Measurements from ENCODE around the gene PLEKHJ1. TPM values are rescaled to one million over a fixed set of nuclear protein-coding genes. Genes with fewer than 3 reads are reported as not detected.
A peak's percentile ranks its signal among the peaks of the same experiment; 100 is the strongest.

The PLEKHJ1 gene
- total and polyA plus RNA-seq, 2 donors = 62.0 to 97.7 TPM

DNA sequence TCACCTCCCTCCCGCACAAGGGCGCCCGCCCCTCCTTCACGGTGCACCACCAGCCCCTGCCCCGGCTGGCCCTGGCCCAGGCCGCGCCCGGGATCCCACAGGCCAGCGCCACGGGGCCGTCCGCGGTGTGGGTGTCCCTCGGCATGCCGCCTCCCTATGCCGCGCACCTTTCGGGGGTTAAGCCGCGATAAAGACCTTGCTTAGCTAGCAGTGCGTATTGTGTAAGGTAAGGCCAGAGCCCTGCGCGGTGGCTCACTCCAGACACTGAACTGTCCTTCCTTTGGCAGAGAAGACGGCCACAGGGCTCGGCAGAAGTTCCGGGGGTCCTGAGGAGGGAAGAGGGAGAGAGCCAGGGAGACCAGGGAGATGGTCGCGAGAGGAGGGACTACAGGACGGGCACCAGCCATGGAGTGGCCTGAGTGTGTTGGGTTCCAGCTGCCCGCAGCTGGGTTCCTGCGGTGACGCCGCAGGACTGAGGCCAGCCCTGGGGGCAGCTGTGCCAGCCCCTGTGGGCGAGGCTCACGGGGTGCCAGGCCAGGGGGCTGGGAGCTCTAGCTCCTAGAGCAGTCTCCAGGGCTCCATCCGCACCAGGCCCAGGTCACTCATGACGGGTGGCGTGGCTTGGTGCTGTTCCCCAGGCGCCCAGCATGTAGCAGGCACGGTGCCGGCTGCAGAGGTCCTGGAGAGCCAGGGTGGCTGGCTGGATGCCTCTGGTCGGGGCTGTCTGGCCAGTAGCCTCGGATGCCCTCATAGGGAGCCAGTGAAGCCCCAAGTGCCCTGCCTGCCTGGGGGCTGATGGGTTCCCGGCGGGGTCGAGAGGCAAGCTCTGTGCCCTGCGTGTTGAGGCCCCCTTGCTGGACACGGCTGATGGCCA is 7.7 kb downstream of the PLEKHJ1 start:
- no peak overlapping the region for H3K27ac ChIP-seq (ENCODE audit: low read depth in 1 of 2, low read length in 1 of 2)
- H3K9me3 ChIP-seq (ENCODE audit: control insufficient read depth in 2 of 2, insufficient read depth in 1 of 2, low read length in 1 of 2) = no peaks in the 10 kb centered on the region
- peaks cover 82 to 99% of the 10 kb centered on the region in 2 donors for H3K36me3 ChIP-seq (ENCODE audit: control insufficient read depth in 2 of 2, insufficient read depth in 2 of 2, low read length in 1 of 2)
- no peak overlapping the region for H3K4me3 ChIP-seq (ENCODE audit: low read length in 2 of 2)
- H3K27me3 ChIP-seq (ENCODE audit: control insufficient read depth in 2 of 2, insufficient read depth in 1 of 2, low read length in 1 of 2) = no peaks in the 10 kb centered on the region
- WGBS = 97% methylated on average over 48 of the region's 48 CpGs
- DNase-seq (ENCODE audit: low read depth in 6 of 9, low spot score in 9 of 9) = no peak
- H3K4me1 ChIP-seq (ENCODE audit: control insufficient read depth in 2 of 2, insufficient read depth in 2 of 2, low read length in 2 of 2) = no peaks in the 10 kb centered on the region

DNA sequence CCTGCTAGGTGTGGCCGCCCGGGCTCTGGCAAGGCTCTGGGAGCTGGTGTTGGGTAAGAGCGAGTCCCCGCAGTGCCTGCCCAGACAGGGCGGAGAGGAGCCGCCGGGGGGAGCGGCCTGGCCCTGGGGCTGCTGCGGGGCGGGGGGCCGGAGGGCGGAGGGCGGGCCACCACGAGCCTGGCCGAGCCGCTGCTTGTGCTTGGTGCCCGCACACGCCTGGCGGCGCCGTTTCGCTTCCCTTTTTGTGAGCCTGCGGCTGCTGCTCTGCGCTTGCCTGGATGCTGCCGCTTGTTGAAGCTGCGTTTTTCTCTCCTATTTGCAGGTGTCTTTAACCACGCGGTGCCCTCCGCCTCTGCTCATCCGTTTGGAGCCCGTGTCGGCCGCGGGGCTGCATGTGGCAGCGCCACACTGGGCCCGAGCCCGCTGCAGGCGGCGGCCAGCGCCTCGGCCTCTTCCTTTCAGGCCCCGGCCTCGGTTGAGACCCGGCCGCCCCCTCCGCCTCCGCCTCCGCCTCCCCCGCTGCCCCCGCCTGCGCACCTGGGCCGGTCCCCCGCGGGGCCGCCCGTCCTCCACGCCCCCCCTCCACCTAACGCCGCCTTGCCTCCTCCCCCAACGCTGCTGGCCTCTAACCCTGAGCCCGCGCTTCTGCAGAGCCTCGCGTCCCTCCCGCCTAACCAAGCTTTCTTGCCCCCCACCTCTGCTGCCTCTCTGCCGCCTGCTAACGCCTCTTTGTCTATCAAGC is 8.5 kb downstream of the PLEKHJ1 start:
- Histone ChIP-seq H3K36me3 (ENCODE audit: control insufficient read depth in 2 of 2, insufficient read depth in 2 of 2, low read length in 1 of 2) (peaks cover 81 to 99% of the 10 kb centered on the region in 2 donors), H3K27me3 (ENCODE audit: control insufficient read depth in 2 of 2, insufficient read depth in 1 of 2, low read length in 1 of 2) (no peaks in the 10 kb centered on the region), H3K4me3 (ENCODE audit: low read length in 2 of 2) (no peak overlapping the region), H3K4me1 (ENCODE audit: control insufficient read depth in 2 of 2, insufficient read depth in 2 of 2, low read length in 2 of 2) (no peaks in the 10 kb centered on the region), H3K27ac (ENCODE audit: low read depth in 1 of 2, low read length in 1 of 2) (no peak overlapping the region), H3K9me3 (ENCODE audit: control insufficient read depth in 2 of 2, insufficient read depth in 1 of 2, low read length in 1 of 2) (no peaks in the 10 kb centered on the region)
- DNase-seq (ENCODE audit: low read depth in 6 of 9, low spot score in 9 of 9) = no peak
- WGBS = 95% methylated on average over 67 of the region's 67 CpGs

DNA sequence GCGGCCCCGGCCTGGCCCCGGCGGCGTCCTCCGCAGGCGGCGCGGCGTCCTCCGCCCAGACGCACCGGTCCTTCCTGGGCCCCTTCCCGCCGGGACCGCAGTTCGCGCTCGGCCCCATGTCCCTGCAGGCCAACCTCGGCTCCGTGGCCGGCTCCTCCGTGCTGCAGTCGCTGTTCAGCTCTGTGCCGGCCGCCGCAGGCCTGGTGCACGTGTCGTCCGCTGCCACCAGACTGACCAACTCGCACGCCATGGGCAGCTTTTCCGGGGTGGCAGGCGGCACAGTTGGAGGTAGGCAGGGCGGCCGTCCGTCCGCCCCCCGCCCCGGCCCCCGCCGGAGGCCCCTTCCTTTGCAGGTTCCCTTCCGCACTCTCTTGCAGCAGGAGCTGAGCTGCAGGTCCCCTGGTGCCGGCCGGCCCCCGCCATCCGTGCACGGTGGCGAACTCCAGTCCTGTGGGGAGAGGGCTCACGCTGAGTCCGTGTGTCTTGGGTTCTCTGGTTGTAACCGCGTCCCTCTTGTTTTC is 9.2 kb downstream of the PLEKHJ1 start:
- DNase-seq (ENCODE audit: low read depth in 6 of 9, low spot score in 9 of 9) = no peak
- 98% methylated on average over 53 of the region's 53 CpGs for WGBS
- Histone ChIP-seq H3K4me1 (ENCODE audit: control insufficient read depth in 2 of 2, insufficient read depth in 2 of 2, low read length in 2 of 2) (no peaks in the 10 kb centered on the region), H3K27me3 (ENCODE audit: control insufficient read depth in 2 of 2, insufficient read depth in 1 of 2, low read length in 1 of 2) (no peaks in the 10 kb centered on the region), H3K4me3 (ENCODE audit: low read length in 2 of 2) (no peak overlapping the region), H3K27ac (ENCODE audit: low read depth in 1 of 2, low read length in 1 of 2) (no peak overlapping the region), H3K9me3 (ENCODE audit: control insufficient read depth in 2 of 2, insufficient read depth in 1 of 2, low read length in 1 of 2) (no peaks in the 10 kb centered on the region), H3K36me3 (ENCODE audit: control insufficient read depth in 2 of 2, insufficient read depth in 2 of 2, low read length in 1 of 2) (peaks cover 80 to 99% of the 10 kb centered on the region in 2 donors)

DNA sequence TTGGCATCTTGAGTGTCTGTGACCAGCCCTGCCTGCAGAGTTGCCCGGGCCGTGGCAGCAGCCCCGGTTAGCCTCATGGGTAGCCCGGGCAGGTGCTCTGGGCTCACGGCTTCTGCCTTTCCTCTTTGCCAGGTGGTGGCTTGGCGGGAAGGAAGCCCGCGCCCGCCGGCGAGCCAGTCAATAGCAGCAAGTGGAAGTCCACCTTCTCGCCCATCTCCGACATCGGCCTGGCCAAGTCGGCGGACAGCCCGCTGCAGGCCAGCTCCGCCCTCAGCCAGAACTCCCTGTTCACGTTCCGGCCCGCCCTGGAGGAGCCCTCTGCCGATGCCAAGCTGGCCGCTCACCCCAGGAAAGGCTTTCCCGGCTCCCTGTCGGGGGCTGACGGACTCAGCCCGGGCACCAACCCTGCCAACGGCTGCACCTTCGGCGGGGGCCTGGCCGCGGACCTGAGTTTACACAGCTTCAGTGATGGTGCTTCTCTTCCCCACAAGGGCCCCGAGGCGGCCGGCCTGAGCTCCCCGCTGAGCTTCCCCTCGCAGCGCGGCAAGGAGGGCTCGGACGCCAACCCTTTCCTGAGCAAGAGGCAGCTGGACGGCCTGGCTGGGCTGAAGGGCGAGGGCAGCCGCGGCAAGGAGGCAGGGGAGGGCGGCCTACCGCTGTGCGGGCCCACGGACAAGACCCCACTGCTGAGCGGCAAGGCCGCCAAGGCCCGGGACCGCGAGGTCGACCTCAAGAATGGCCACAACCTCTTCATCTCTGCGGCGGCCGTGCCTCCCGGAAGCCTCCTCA is 9.9 kb downstream of the PLEKHJ1 start:
- WGBS = 98% methylated on average over 59 of the region's 59 CpGs
- no peak for DNase-seq (ENCODE audit: low read depth in 6 of 9, low spot score in 9 of 9)
- Histone ChIP-seq H3K27me3 (ENCODE audit: control insufficient read depth in 2 of 2, insufficient read depth in 1 of 2, low read length in 1 of 2) (no peaks in the 10 kb centered on the region), H3K36me3 (ENCODE audit: control insufficient read depth in 2 of 2, insufficient read depth in 2 of 2, low read length in 1 of 2) (peaks cover 80 to 98% of the 10 kb centered on the region in 2 donors), H3K4me1 (ENCODE audit: control insufficient read depth in 2 of 2, insufficient read depth in 2 of 2, low read length in 2 of 2) (no peaks in the 10 kb centered on the region), H3K4me3 (ENCODE audit: low read length in 2 of 2) (no peak overlapping the region), H3K9me3 (ENCODE audit: control insufficient read depth in 2 of 2, insufficient read depth in 1 of 2, low read length in 1 of 2) (no peaks in the 10 kb centered on the region), H3K27ac (ENCODE audit: low read depth in 1 of 2, low read length in 1 of 2) (no peak overlapping the region)

DNA sequence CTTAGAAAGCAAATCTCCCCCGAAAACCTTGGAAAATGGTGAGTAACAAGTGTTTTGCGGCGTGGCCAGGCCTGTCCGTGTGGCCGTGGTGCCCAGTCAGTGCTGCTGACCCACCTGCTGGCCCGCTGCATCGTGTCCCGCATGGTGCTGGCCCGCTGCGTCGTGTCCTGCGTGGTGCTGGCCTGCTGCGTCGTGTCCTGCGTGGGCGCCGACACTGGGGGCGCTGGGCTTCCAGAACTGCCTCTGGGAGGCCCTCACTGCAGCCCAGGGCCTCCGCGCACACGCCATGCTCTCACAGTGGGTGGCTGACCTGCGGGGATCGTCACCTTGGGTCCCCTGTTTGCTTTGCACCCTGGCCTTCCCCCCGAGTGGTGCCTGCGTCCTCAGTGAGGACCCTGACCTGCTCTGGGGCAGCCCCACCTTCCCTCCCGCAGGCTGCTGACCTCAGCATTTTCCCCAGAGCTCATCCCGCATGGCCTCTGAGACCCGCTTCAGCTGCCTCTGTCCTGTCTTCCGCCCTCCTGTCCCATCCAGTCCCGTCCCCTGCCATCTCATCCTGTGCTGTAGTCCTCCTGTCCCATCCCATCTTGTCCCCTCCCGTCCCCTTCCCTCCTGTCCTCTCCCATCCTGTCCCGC is 10.6 kb downstream of the PLEKHJ1 start:
- H3K27me3 ChIP-seq (ENCODE audit: control insufficient read depth in 2 of 2, insufficient read depth in 1 of 2, low read length in 1 of 2) = no peaks in the 10 kb centered on the region
- no peaks in the 10 kb centered on the region for H3K4me1 ChIP-seq (ENCODE audit: control insufficient read depth in 2 of 2, insufficient read depth in 2 of 2, low read length in 2 of 2)
- no peak for DNase-seq (ENCODE audit: low read depth in 6 of 9, low spot score in 9 of 9)
- no peak overlapping the region for H3K27ac ChIP-seq (ENCODE audit: low read depth in 1 of 2, low read length in 1 of 2)
- WGBS = 97% methylated on average over 32 of the region's 32 CpGs
- H3K36me3 ChIP-seq (ENCODE audit: control insufficient read depth in 2 of 2, insufficient read depth in 2 of 2, low read length in 1 of 2) = peaks cover 79 to 95% of the 10 kb centered on the region in 2 donors
- H3K9me3 ChIP-seq (ENCODE audit: control insufficient read depth in 2 of 2, insufficient read depth in 1 of 2, low read length in 1 of 2) = no peaks in the 10 kb centered on the region
- H3K4me3 ChIP-seq (ENCODE audit: low read length in 2 of 2) = no peak overlapping the region

DNA sequence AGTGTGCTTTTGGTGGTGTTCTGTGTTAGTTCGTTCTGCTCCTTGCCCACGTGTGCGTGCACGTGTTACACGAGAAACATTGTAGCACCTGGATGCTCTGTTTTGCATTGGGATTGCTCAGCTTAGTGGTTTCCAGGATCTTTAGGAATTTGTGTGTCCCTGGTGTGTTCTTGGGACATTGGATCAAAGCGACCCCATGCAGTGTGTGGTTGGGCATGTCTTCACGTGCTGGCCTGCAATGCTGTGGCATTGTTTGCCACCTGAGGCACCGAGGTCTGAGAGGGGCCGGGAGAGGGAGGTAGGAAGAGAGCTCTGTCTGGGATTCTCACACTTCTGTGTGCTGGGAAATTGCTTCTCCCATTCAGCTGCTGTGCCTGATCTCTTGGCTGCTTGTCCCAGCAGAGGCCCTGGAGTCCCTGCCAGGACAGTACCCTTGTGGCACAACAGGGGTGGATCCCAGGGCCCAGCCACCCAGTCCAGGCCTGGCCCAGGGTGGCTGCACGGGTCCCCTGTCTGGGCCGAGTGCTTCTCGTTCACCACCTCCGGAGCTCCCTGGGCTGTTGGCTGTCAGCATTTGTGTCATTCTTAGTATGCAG is 11.3 kb downstream of the PLEKHJ1 start:
- Histone ChIP-seq H3K27me3 (ENCODE audit: control insufficient read depth in 2 of 2, insufficient read depth in 1 of 2, low read length in 1 of 2) (no peaks in the 10 kb centered on the region), H3K27ac (ENCODE audit: low read depth in 1 of 2, low read length in 1 of 2) (no peak overlapping the region), H3K9me3 (ENCODE audit: control insufficient read depth in 2 of 2, insufficient read depth in 1 of 2, low read length in 1 of 2) (no peaks in the 10 kb centered on the region), H3K4me1 (ENCODE audit: control insufficient read depth in 2 of 2, insufficient read depth in 2 of 2, low read length in 2 of 2) (no peaks in the 10 kb centered on the region), H3K36me3 (ENCODE audit: control insufficient read depth in 2 of 2, insufficient read depth in 2 of 2, low read length in 1 of 2) (peaks cover 82 to 95% of the 10 kb centered on the region in 2 donors), H3K4me3 (ENCODE audit: low read length in 2 of 2) (no peak overlapping the region)
- no peak for DNase-seq (ENCODE audit: low read depth in 6 of 9, low spot score in 9 of 9)
- WGBS = 95% methylated on average over 13 of the region's 13 CpGs

DNA sequence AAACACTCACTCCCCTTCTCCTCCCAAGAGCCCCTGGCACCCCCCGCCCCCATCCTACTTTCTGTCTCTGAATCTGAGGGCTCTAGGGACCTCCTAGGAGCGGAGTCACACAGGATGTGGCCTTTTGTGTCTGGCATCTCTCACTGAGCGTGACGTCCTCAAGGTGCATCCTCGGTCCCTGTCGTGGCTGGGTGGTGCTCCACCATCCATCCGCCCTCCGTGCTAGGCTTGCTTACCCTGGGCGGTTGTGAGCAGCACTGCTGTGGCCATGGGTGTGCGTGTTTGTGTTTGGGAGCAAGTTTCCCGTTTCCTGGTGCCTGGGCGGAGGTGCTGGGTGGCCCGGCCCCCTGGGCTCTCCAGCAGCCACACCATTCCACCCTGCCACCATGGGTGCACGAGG is 12.2 kb downstream of the PLEKHJ1 start:
- 98% methylated on average over 14 of the region's 14 CpGs for WGBS
- Histone ChIP-seq H3K9me3 (ENCODE audit: control insufficient read depth in 2 of 2, insufficient read depth in 1 of 2, low read length in 1 of 2) (no peaks in the 10 kb centered on the region), H3K4me3 (ENCODE audit: low read length in 2 of 2) (no peak overlapping the region), H3K4me1 (ENCODE audit: control insufficient read depth in 2 of 2, insufficient read depth in 2 of 2, low read length in 2 of 2) (no peaks in the 10 kb centered on the region), H3K27me3 (ENCODE audit: control insufficient read depth in 2 of 2, insufficient read depth in 1 of 2, low read length in 1 of 2) (no peaks in the 10 kb centered on the region), H3K36me3 (ENCODE audit: control insufficient read depth in 2 of 2, insufficient read depth in 2 of 2, low read length in 1 of 2) (peaks cover 81 to 95% of the 10 kb centered on the region in 2 donors), H3K27ac (ENCODE audit: low read depth in 1 of 2, low read length in 1 of 2) (peak overlapping the region in 1 of 2 donors; percentile 40)
- no peak for DNase-seq (ENCODE audit: low read depth in 6 of 9, low spot score in 9 of 9)

DNA sequence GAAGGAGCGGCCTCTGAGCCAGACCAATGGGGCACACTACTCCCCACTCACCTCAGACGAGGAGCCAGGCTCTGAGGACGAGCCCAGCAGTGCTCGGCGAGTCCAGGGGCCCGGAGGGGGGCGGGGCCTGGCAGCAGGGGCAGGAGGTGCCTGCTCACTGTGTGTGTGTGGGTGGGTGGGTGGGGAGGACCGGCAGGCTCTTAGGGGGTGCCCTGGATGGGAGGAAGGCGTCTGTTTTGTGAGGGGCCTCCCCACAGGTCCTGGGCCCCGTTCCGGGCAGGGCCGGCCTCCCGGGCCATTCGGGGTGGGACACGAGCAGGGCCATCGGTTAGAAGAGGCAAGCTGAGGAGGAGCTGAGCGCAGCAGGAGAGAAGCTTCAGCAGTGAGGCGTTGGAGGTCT is 12.7 kb downstream of the PLEKHJ1 start:
- Histone ChIP-seq H3K27ac (ENCODE audit: low read depth in 1 of 2, low read length in 1 of 2) (no peak overlapping the region), H3K9me3 (ENCODE audit: control insufficient read depth in 2 of 2, insufficient read depth in 1 of 2, low read length in 1 of 2) (no peaks in the 10 kb centered on the region), H3K4me1 (ENCODE audit: control insufficient read depth in 2 of 2, insufficient read depth in 2 of 2, low read length in 2 of 2) (no peaks in the 10 kb centered on the region), H3K4me3 (ENCODE audit: low read length in 2 of 2) (no peak overlapping the region), H3K27me3 (ENCODE audit: control insufficient read depth in 2 of 2, insufficient read depth in 1 of 2, low read length in 1 of 2) (no peaks in the 10 kb centered on the region), H3K36me3 (ENCODE audit: control insufficient read depth in 2 of 2, insufficient read depth in 2 of 2, low read length in 1 of 2) (peaks cover 78 to 94% of the 10 kb centered on the region in 2 donors)
- DNase-seq (ENCODE audit: low read depth in 6 of 9, low spot score in 9 of 9) = no peak
- WGBS = 97% methylated on average over 18 of the region's 18 CpGs

Data from thymus (tissue), 11 donors.